GM06990 (cell line): ENCODE results near the gene VEGFC.

Experiments
- DNase-seq: peaks from one replicate; pipeline ENCODE4 v3.0.0-alpha.2; 2011; ENCODE audit not compliant: insufficient read length; ENCODE audit errors: extremely low read depth
- H3K27me3 ChIP-seq: replicated peaks from 2 replicates; pipeline ENCODE4 v1.6.0; 2011; ENCODE audit warnings: low read length; ENCODE audit not compliant: control insufficient read depth, insufficient read depth
- H3K36me3 ChIP-seq: 2 replicates; pipeline ENCODE4 v1.5.1; 2011; ENCODE audit warnings: low read length; ENCODE audit not compliant: control insufficient read depth, insufficient read depth
- H3K4me3 ChIP-seq: replicated peaks from 2 replicates; pipeline ENCODE4 v1.5.1; 2011; ENCODE audit warnings: low read depth, mild to moderate bottlenecking, control low read depth, low read length
- TF ChIP-seq, protein P1 (sequence below): IDR thresholded peaks from 2 replicates; pipeline ENCODE4 v1.5.1; 2011; ENCODE audit warnings: low read length, control low read depth, mild to moderate bottlenecking, inconsistent platforms; ENCODE audit not compliant: insufficient read depth, poor library complexity, severe bottlenecking

Gene VEGFC

DNA sequence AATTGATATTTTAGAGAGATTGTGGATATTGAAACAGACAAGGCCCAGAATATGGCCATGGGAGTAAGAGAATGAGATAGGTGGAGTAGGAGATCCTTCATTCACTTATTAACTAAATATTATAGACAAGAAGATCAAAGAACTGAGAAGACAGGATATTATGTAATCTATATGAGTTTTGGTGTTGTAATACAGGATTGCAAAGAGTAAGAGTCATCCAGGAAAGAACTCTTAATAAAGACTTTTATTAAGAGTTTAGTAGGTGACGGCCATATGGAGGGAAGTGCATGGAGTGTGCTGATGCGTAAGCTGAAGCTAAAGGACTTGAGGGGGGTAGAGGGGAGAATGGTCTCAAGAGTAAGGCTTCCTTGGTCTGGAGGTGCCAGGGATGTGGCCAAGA, 153.7 kb downstream of the VEGFC start:
- H3K27me3 ChIP-seq: no peaks in the 10 kb centered on the region; the same call in 1 of the 2 replicates
- no peak for DNase-seq
- TF ChIP-seq, protein P1, sequence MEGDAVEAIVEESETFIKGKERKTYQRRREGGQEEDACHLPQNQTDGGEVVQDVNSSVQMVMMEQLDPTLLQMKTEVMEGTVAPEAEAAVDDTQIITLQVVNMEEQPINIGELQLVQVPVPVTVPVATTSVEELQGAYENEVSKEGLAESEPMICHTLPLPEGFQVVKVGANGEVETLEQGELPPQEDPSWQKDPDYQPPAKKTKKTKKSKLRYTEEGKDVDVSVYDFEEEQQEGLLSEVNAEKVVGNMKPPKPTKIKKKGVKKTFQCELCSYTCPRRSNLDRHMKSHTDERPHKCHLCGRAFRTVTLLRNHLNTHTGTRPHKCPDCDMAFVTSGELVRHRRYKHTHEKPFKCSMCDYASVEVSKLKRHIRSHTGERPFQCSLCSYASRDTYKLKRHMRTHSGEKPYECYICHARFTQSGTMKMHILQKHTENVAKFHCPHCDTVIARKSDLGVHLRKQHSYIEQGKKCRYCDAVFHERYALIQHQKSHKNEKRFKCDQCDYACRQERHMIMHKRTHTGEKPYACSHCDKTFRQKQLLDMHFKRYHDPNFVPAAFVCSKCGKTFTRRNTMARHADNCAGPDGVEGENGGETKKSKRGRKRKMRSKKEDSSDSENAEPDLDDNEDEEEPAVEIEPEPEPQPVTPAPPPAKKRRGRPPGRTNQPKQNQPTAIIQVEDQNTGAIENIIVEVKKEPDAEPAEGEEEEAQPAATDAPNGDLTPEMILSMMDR: no peak
- H3K4me3 ChIP-seq: no peak overlapping the region
- no peaks in the 10 kb centered on the region for H3K36me3 ChIP-seq

DNA sequence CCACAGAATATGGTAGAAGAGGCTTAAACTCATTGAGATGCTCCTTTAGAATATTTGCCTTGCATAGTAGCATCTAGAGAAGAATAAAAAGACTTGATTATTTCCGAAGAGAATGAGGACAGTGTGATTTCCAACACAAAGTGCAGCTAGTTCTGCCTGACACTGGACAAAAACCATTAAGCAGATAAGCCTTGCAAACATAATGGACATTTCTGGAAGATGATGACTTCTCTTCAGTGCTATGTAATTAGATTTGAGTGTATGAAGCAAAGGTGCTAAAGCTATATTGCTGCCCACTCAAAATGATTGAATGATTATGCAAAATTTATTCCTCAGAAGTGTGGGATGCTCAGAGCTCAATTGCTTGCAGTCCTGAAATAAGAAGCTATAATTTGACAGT, 156.4 kb downstream of the VEGFC start:
- H3K27me3 ChIP-seq: no peaks in the 10 kb centered on the region; the same call in 1 of the 2 replicates
- TF ChIP-seq, protein P1: no peak
- no peak for DNase-seq
- no peak overlapping the region for H3K4me3 ChIP-seq
- H3K36me3 ChIP-seq: no peaks in the 10 kb centered on the region

DNA sequence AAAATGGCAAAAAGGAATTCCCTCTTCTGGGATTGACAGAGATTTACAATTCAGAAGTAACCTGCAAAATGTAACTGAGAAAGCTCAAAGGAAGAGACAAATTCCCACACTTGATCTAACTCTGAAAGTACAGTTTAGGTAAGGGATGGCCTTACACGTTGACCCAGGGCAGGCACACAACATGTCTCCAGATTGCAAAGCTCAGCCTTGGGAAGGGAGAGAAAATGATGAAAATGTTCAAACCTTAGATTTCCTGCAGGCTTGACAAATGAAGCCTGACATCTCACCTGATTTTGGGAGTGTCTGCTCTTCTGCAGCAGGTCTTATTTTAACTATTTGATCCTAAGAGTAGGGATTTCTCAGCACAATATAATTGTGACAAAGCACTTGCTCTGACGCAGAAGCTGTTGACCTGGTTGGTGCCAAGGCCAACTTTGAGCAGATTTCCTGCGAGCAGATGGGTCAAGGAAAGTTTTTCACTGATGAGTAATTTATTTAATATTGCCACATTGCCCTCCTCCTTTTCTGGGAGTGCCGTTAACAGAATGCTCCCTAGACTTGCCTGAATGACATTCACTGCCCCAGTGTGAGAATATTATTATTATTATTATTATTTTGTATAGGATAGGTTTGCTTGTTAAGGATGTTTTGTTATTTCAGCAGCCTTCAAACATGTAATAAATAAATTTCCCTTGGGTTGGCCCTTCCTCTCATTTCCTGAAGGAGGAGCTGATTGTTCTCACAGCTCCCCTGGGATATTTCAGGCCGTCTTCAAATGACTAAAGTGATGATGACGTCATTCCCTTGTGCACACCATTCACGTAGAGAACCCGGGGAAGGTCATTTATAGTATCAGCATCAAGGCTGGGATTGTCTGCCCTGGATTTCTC, 157.1 kb downstream of the VEGFC start:
- no peak for DNase-seq
- Histone ChIP-seq H3K36me3 (no peaks in the 10 kb centered on the region), H3K27me3 (no peaks in the 10 kb centered on the region; the same call in 1 of the 2 replicates), H3K4me3 (no peak overlapping the region)
- TF ChIP-seq, protein P1: no peak
